ENCODE data around the gene FXYD2. TPM values are rescaled to one million over a fixed set of nuclear protein-coding genes. Genes with fewer than 3 reads are reported as not detected.

The FXYD2 gene
- total RNA-seq, 1 experiment from 2014 or later = not detected

DNA sequence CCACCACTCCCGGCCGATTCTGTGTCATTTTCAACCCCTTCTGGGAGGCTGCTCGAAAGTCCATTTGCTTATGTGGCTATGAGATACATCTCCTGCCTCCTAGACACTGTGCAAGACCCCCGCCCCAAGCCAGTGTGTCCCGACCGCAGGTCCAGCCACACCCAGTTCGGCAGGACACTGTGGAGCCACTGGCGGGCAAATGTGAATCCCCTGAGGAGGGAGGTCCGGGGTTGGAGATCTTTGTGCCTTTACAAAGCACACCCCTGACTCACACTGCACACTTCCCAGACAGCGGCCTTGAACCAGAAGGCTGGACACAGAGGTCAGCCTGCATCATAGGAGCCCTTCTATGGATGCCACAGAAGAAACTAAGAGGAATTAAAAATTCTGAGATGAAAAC lies 34.5 kb upstream of the FXYD2 start:
- DNase-seq (ENCODE audit: low read depth) = no peak

DNA sequence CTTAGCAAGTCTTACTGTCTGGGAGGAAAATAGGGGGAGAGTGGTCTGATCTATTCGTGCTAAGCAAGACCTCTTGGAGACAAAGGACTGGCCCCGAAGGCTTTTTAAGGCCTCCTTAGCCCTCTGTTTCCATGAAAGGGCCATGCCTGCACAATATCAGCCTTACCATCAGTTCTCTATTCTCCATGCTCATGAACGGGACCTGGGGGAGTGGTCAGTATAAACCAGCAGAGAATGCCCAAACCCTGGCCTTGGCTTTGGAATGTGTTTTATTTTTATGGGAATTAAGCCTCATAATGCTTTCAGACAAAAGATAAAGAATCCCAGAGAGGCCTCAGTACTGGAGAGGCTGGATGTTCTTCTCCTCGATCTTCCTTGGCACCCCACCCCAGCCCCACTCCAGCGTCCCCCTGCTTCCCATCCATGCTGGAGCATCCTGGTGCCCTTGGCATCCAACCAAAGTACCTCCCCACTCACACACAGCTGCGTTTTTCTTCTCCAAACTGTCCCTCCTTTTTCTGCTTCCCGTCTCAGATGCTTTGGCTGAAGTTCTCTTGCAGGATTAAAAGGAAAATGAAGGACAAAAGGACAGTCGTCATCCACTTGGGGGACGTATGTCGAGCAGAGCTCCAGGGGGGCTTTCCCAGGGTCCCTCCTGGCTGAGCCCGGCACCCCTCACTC lies 33.3 kb upstream of the FXYD2 start:
- no peak for DNase-seq (ENCODE audit: low read depth)

DNA sequence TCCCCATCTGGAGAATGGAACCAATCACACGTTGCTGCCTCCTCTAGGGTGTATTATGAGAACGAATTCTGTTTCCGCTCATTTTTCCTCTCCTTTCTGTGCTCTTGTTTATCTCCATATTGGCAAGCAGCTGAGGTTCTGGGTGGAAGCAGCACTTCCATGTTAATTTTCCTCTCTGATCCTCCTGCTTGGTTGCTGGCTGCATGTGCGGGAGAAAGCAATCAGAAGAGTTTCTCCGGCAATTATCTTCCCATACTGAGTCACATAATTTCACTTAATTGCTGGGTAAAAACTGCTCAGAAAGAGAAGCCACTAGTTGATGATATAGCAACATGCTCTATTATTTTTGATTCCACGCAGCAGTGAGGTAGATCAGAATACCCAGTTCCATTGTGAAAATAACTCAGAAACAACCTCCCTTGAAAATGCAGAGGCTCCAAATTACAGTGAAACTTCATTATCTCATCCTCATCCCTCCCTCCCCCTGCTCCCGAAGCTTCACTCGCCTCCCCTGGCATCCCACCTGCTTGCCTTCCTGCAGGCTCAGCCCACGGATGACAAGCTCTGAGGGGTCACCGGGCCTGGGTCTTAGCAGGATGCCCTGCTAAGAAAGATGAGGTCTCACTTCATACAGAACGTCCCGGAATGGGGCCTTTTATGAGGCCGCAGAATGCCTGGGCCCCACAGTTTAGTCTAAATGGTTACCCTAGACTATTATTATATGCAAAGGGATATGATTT lies 31.5 kb upstream of the FXYD2 start:
- DNase-seq (ENCODE audit: low read depth) = no peak

GRCh38 chr11:117855186-117855845 lies 30.8 kb upstream of the FXYD2 start:
- no peak for DNase-seq (ENCODE audit: low read depth)

DNA sequence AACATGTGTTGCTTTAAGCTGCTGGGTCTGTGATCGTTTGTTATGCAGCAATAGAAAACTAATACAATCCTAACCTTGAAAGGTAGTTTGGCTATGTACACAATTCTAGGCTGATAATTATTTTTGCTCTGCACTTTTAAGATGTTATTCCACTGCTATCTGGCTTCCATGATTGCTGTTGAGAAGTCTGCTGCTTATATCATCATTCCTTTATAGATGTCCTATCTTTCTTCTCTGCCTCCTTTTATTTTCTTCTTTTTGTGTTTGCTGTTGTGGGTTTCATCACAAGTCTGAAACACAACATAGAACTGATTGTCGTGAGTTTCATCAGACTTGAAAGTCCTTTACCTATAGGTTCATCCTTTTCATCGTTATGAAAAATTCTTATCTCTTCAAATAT lies 27.8 kb upstream of the FXYD2 start:
- DNase-seq (ENCODE audit: low read depth) = no peak

DNA sequence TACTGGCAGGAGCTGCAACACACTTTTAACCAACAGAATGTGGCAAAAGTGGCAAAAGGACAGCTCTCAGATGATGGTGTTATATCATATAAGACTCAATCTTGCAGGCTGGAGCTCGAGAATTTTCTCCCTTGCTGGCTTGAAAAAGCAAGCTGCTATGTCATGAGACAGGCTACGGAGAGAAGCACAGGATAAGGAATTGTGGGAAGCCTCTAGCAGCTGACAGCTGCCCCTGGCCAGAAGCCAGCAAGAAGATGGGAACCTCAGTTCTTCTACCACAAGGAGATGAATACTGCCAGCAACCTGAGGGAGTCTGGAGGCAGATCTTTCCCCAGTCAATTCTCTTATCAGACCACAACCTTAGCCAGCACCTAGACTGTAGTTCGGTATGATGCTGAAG lies 27.3 kb upstream of the FXYD2 start:
- DNase-seq (ENCODE audit: low read depth) = no peak

- peak; percentile 31 for DNase-seq (ENCODE audit: low read depth)
Observed at GRCh38 chr11:117851106-117851505, 26.6 kb upstream of the FXYD2 start.

GRCh38 chr11:117849781-117850414 lies 25.4 kb upstream of the FXYD2 start:
- no peak for DNase-seq (ENCODE audit: low read depth)

DNA sequence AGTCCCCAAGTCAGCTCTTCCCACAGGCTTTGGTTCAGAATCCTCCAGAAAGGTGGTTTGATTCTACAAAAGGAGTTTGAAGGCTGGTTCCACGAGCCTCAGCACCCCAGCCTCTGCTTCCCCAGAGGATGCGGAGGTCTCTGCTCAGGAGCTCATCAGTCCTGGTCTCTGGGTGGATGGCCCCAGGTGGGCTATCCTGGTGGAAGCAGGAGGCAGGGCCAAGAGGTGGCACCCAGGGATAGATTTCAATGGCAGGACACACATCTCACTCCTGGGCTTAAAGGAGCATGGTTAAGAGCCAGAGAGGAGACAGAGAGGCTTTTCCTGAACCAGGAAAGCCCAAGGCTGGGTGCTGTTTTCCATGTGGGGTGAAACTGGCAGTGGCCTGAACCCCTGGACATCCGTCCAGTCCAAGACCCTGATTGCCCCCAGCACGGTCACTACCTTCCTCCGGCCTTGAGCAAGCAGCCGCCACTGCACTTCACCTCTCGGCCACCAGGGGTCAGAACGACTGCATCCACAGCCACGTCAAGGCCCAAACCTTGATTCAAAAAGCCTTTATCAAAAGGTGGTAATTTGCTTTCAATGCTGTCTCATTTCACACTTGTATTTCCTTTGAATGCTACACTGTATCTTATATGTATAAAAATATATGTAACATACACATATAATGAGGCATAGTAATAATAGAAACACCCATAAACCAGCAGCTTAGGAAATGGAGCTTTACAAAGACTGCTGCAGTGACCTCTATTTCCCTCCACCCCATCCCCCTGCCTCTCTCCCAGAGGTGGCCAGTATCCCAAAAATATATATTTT lies 19.3 kb upstream of the FXYD2 start:
- DNase-seq (ENCODE audit: low read depth) = peak; percentile 53

GRCh38 chr11:117842131-117842941 lies 17.8 kb upstream of the FXYD2 start:
- DNase-seq (ENCODE audit: low read depth) = no peak

DNA sequence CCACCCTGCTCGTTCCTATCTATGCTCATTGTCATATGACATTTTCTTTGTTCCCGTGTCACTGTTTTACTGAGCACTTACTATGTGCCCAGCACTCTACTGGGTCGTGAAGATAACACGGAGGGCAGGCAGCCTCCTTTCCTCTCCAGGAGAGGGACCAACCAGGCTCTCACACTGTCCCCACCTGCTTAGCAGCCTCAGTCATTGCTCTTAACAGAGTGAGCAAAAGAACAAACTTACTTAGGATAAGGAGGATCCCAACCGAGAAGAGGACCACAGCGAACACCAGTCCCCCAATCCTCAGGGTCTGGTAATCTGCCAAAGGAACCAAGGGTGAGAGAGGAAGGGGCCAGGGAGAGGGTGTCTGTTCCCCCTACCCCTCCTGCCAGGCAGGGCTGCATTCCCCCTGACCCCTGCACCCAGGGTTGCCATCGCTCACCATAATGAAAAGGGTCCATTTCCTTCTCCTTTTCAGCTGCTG lies 17.0 kb upstream of the FXYD2 start:
- DNase-seq (ENCODE audit: low read depth) = no peak

GRCh38 chr11:117840881-117841550 lies 16.5 kb upstream of the FXYD2 start:
- no peak for DNase-seq (ENCODE audit: low read depth)

DNA sequence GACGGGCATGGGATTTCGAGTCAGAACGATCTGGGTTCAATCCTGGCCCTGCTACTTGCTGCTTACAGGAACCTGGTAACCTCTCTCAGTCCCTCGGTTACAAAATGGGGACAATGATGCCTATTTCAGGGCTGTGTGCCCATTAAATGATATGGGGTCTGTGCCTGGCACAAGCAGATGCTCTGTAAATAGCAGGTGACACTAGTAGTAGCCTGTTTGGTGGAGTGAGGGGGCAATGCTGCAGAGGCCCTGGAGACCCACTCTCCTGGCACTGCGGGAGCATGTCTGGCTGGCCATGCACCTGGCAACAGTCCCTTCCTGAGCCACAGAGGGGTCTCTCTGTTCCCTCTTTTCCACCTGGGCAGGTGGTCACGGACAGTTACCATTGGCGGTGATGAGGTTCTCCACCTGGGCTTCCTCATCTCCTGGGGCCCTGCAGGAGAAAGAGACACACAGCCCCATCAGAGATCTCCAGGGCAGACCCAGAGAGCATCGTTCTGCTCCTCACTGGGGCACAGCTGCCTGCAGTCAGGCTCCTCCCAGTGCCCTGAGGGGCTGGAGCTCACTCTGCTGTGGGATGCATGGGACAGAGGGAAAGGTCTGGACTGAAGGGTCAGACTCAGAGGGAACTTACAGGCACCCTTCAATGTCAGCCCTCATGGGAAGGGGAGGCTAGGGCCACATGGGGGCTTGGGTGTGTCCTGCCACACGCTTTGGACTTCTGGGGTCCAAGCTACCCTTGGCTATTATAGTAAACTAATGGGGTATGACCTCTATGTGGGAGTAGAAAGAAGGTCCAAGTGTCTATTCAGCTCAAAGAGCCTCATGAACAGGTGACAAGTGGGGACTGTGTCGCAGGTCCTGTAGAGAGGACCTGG lies 15.6 kb upstream of the FXYD2 start:
- DNase-seq (ENCODE audit: low read depth) = no peak

DNA sequence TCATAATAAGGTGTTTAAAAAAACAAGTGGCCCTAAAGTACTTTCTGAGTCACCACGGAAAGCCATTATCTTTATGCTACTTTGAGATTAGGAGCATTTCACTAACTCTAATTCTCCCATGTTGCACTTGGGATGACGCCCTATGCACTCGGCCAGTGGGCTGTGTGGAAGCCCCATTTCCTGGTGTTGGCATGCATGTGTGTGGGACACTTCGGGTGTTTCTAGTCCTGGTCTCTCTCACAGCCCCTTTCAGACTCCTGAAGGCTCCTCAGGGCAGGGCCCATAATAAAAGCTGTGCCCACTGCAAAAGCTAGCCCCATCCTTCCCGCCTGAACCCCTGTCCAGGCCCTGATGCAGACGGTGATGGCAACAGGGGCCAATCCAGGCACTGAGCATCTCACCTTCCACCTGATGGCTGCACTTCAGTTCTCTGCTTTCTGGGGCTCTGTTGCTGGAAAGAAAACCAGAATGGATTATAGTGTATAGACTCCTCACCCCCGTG lies 14.9 kb upstream of the FXYD2 start:
- no peak for DNase-seq (ENCODE audit: low read depth)

DNA sequence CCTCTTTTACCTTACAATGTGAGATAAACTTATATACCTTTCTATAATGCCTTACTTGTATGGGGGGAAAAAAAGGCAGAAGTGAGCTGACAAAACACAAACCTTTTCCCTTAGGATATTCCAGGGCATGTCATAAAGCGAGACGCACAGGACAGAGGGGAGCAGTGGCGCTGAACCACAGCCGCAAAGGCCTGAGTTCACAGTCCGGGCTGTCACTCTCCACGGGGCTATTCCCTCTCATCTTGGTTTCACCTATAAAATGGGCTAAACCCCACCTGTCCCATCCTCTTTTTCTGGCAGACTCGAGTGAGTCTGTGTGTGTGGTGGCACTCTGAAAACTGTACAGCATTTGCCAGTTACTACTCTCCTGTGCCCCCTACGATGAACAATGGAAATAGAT lies 14.4 kb upstream of the FXYD2 start:
- DNase-seq (ENCODE audit: low read depth) = no peak

- DNase-seq (ENCODE audit: low read depth) = no peak
Observed at GRCh38 chr11:117837791-117838190, 13.2 kb upstream of the FXYD2 start.

GRCh38 chr11:117837070-117837776 lies 12.7 kb upstream of the FXYD2 start:
- no peak for DNase-seq (ENCODE audit: low read depth)

All from HT1080 (cell line).